GDM1 (cell line): ENCODE data around the gene SQSTM1.

Experiments
- DNase-seq: peaks from one replicate; lab custom pipeline; 2025; lab: John Stamatoyannopoulos, UW

SQSTM1 gene

GRCh38 chr5:179795049-179795862 lies 25.4 kb upstream of the SQSTM1 start:
- no peak for DNase-seq

DNA sequence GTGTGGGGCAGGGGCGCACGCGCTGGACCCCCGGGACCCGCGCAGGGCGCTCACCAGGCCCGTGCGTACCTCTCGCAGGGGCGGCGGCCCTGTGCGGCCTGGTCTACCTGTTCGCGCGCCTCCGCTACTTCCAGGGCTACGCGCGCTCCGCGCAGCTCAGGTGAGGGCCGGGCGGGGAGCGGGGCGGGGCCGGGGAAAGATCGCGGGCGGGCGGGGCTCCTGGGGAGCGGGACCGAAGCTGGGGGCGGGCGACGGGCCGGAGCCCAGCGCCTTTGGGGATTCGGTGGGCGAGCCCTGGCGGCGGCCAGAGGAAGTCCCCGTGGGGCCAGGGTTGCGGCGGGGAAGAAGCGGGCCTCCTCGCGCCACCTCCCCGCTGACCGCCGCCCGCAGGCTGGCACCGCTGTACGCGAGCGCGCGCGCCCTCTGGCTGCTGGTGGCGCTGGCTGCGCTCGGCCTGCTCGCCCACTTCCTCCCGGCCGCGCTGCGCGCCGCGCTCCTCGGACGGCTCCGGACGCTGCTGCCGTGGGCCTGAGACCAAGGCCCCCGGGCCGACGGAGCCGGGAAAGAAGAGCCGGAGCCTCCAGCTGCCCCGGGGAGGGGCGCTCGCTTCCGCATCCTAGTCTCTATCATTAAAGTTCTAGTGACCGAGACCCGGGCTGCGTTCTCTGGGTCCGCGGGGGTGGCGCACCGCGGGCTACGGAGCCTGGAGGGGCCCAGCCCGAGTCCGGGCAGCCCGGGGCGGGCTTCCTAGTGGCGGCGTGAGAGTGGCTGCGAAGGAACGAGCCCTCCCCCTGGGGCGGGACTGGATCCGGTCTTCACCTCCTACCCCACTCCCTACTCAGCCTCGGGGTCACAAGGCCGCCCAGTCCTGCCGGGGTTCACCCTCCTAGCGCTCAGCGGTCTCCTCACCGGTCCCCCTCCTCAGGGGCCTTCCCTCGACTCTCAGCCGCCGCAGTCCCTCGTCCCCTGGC lies 24.6 kb upstream of the SQSTM1 start:
- peak; percentile 72 for DNase-seq

DNA sequence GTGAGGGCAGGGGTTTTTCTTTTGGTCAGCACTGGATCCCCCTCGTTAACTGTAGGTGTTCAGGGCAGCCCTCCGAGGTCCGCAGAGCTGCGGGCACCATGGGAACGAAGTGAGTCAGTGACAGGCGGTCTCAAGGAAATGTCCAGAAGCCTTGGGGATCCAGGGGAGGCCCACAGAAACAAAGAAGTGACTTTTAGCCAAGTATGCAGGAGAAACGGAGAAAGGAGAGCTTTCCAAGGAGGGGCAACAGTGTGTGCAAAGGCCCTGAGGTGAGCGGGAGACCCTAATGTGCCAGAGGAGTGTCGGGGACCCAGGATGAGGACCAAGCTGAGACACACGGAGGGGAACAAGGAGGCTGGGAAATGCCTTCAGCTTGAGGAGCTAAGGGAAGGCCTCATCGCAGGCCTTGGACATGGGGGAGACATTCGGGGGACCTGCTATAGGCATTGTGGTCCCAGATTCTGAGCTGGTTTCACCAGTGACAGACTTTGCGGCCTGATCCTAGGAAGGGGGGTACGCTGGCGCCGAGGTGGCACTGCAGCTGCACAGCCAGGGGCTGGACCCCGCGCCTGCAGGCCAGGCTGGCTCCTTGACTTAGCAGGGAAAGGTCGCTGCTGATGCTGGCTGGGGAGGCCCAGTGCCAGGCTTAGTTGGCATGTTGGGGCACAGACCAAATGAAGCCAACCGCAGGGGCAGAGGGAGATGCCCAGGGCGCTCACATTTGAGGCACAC lies 23.7 kb upstream of the SQSTM1 start:
- DNase-seq, result no peak

GRCh38 chr5:179797741-179798140 lies 23.0 kb upstream of the SQSTM1 start:
- no peak for DNase-seq

- DNase-seq, result no peak
Observed at GRCh38 chr5:179798144-179798770, 22.4 kb upstream of the SQSTM1 start.

GRCh38 chr5:179798771-179799643 lies 21.7 kb upstream of the SQSTM1 start:
- DNase-seq, result no peak

DNA sequence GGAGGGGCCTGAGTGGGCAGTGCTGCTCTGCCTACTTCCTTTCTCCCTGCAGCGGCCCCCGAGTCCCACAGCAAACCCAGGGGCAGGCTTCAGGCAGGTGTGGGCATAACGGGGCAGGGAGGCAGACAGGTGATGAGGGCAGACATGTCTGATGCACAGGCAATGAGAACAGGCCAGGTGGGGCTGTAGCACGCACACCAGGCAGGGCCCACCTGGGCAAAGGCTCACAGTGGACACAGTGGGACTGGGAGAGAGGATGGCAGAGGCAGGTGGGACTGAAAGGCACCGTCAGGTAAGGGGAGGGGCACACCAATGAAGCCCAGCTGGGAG lies 21.1 kb upstream of the SQSTM1 start:
- no peak for DNase-seq

DNA sequence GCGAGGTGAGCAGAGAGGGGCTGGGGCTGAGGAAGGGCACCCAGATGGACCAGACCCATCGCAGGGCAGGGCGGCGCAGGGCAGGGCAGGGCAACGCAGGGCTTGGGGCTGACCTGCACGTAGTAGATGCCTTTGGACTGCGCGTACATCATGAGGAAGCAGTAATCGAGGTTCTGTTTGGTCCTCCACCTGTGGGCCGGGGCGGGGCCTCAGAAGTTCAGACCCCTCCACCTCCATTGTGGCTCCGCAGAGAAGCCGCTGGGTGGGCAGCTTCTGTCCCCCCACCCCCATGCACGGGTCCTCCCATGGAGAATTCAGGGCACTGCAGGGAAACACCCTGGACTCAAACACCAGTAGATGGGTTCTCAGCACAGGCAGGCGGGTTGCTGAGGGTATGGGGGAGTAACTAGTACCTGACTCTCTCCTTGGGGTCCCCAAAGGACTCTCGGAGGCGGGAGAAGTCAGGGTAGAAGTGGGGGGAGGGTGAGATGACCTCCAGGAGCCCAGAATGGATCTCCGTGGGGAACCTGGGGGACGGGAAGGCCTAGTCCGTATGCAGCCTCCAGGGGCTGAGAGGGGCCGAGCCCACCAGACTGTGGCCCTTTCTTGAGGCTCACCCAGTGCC lies 20.5 kb upstream of the SQSTM1 start:
- DNase-seq, result no peak

- DNase-seq, result no peak
Observed at GRCh38 chr5:179800696-179801201, 20.0 kb upstream of the SQSTM1 start.

DNA sequence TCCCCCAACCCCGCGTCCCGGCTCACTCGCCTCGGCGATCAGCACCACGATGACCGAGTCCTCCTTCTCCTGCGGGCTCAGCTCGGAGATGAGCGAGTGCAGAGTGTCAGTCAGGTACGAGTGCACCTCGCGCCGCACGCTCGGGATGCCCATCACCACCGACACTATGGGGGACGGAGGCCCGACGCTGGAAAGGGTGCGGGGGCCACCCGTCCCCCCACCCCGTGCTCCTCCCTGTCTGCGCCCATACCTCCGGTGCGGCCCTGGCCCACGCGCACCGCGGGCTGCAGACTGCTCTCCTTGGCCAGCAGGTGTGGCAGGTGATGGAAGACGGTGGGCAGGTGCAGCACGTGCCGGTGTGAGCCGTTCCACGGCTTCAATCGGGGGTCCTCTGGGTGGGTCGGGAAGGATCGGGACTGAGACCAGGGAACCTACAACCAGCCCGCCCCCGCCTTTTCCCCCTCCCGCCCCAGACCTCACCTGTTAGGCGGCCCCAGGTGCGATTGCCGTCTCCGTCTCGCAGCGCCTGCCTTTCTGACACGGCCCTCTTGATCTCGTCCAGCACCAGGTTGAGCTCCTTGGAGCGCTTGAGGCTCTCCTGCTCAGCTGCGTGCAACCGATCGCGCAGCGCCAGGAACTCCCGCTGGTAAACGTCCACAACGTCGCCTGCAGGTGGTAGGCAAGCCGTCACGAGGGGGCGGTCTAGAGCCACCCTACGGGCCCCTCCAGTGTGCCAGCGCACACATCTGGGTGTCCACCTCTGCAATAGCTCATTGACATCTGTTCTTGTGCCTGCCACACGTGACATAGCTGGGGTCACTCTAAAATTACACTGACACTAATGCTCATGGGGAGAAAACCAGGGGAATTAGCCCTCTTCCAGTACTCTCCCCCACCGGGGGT lies 19.1 kb upstream of the SQSTM1 start:
- no peak for DNase-seq

DNA sequence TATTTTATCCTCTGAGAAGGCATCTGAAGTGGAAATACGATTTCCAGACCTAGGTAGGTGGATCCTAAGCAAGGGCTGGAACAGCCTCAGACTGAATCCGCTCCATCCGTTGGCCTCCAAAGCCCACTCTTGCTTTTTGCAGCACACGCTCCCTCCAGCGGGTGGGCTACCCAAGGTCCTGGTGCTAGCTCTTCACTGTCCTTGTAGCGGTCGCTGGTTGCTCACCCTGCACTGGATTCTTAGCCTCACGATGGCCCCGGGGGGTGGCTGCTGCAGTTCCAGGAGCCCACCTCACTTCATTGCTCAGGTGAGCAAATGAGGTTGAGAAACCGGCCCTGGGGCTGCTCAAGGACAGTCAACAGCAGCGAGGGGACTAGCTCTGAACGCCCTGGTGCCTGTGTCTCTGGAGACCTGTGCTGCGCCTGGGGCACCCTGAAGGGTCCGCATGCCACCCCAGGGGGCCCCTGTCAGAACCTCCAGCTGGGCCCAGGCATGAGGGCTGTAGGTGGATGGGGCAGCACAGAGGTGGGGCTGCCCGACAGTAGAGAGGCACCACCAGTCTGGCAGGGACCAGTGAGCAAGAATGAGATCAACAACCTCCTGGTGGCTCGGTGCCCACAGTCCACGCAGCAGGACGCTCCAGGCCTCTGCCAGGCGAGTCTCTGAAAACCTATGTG lies 18.4 kb upstream of the SQSTM1 start:
- no peak for DNase-seq

DNA sequence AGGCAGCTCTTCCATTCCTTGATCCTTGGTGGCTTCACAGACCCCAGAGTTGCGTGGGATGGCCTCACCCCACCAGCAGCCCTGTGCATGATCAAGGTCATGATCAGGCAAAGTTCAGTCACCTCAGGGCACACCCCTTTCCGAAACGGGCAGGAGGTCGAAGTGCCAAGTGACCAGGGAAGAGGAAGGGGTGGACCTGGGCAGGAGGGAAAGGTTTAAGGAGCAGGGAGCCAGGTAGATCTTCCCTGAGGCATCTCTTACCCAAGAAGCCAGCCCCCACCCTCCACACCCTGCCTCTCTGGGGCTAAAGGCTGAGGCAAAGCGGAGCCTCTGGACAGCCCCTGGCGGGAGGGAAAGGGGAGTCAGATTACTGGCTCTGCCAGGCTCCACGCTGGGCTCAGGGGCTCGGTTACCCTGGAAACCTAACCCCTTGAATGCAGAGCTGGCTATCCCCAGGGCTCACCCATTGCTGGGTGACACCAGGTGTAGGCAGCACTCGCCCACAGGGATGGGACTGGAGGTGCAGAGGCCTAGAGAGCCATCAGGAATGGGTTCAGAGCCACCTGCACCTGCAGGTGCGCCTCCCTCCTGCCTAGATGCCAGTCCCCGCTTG lies 17.6 kb upstream of the SQSTM1 start:
- no peak for DNase-seq

GRCh38 chr5:179803651-179804554 lies 16.8 kb upstream of the SQSTM1 start:
- peak; percentile 69 for DNase-seq

DNA sequence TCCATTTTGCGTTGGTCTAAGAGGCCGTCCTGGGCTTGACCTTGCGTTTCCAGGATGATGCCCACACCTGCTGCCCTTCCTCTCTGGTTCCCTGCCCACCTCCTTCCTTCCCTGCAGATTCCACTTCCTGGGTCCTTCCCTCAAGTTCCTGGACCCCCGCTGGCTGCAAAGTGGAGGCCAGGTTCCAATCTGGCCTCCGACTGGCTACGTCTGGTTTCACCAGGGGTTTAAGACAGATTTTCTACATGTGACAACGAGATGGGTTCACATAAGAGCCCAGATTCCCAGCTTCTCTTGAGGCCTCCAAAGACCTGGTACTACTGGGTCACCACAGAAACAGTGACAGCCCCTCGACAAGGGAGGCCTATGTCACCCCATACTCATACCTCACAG lies 16.2 kb upstream of the SQSTM1 start:
- DNase-seq, result no peak

DNA sequence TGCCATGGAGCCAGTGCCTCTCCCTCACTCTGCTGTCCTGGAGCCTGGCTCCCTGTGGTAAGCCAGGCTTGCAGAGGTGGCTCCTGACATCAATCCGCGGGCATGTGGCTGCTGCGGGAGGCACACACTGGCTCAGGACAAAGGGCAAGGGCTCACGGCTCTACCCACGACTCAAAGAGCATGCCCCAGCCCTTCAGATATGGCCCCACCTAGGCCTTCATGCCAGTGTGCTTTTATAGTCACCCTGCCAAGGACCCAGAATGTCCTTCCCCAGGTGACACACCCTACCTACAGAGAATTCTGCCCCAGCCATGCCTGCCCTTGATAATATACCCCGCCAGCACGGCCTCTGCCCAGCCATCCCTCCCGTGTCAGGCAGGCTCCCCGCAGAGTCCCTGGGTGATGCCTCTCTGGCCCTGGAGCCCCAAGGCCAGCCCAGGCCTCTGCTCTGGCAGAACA lies 15.6 kb upstream of the SQSTM1 start:
- DNase-seq, result no peak

DNA sequence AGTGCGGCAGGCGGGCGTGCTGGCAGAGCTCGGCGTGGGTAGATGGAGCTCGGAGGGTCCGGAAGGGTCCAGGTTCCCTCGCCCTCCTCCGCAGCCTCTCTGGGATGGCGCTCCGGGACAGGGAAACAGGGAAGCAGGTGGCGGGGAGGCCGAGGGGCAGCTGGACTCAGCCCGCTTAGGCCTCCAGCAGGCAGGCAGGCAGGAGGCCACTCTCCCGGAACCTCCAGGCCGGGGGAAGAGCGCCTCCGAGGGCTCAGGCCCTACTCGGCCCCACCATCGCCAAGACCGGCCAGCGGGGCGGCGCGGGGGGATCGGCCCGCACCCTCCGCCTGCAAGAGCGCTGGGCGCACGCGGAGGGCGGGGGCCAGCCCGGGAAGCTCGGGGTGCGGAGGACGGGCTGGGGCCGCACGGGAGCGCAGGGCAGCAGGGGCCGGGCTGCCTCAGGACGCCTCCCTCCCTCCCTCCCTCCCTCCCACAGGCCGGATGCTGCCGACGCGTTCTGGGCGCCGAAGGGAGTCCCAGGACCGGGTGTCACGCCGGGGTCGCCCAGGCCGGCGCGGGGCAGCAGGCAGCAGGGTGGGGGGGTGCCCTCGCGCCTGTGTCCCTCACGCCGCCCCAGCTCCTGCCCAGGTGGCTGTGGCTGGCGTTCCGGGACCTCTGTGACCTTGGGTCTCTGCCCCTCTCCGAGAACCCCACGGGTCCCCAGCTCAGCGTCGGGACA lies 15.0 kb upstream of the SQSTM1 start:
- DNase-seq, result peak; percentile 12
